ENCODE measurements around the gene DLGAP1.

The DLGAP1 gene

GRCh38 chr18:3520230-3521085 lies 934.6 kb downstream of the DLGAP1 start:
- ChIA-PET CTCF (no interaction called here), POLR2A (no interaction called here)
- DNase-seq (ENCODE audit: extremely low spot score): no peak
- TF ChIP-seq BHLHE40 (IDR thresholded peaks at IDR 0.05; ENCODE audit: borderline replicate concordance): no peak
- no peak for TF ChIP-seq HDGF (IDR thresholded peaks at IDR 0.05; ENCODE audit: borderline replicate concordance)
- TF ChIP-seq CTBP1 (IDR thresholded peaks at IDR 0.05; ENCODE audit: borderline replicate concordance): no peak
- no peak for TF ChIP-seq ZNF384 (IDR thresholded peaks at IDR 0.05)
- no peak for TF ChIP-seq FOXK2 (IDR thresholded peaks at IDR 0.05)
- TF ChIP-seq TARDBP (IDR thresholded peaks at IDR 0.05): no peak
- no peak for TF ChIP-seq SUZ12 (IDR thresholded peaks at IDR 0.05)
- TF ChIP-seq ELF4 (IDR thresholded peaks at IDR 0.05): no peak

GRCh38 chr18:3514312-3515216 lies 940.5 kb downstream of the DLGAP1 start:
- TF ChIP-seq FOXK2 (IDR thresholded peaks at IDR 0.05): no peak
- TF ChIP-seq PKNOX1 (IDR thresholded peaks at IDR 0.05): no peak
- no peak for TF ChIP-seq FOXA1 (IDR thresholded peaks at IDR 0.05)
- no peak for TF ChIP-seq FOXM1 (IDR thresholded peaks at IDR 0.05; ENCODE audit: borderline replicate concordance)
- no peak for TF ChIP-seq HDGF (IDR thresholded peaks at IDR 0.05; ENCODE audit: borderline replicate concordance)
- no peak for TF ChIP-seq BHLHE40 (IDR thresholded peaks at IDR 0.05; ENCODE audit: borderline replicate concordance)
- TF ChIP-seq ELF4 (IDR thresholded peaks at IDR 0.05): no peak
- no peak for DNase-seq (ENCODE audit: extremely low spot score)
- POLR2A ChIA-PET: no interaction called here
- CTCF ChIA-PET: no interaction called here

- DNase-seq (ENCODE audit: extremely low spot score): no peak
- POLR2A ChIA-PET: no interaction called here
- CTCF ChIA-PET: no interaction called here
- TF ChIP-seq TARDBP (IDR thresholded peaks at IDR 0.05) (no peak), BHLHE40 (IDR thresholded peaks at IDR 0.05; ENCODE audit: borderline replicate concordance) (no peak), ZNF384 (IDR thresholded peaks at IDR 0.05) (no peak), SP1 (IDR thresholded peaks at IDR 0.05) (no peak), SUZ12 (IDR thresholded peaks at IDR 0.05) (no peak)
Observed at GRCh38 chr18:3513481-3513880, 941.6 kb downstream of the DLGAP1 start.

DNA sequence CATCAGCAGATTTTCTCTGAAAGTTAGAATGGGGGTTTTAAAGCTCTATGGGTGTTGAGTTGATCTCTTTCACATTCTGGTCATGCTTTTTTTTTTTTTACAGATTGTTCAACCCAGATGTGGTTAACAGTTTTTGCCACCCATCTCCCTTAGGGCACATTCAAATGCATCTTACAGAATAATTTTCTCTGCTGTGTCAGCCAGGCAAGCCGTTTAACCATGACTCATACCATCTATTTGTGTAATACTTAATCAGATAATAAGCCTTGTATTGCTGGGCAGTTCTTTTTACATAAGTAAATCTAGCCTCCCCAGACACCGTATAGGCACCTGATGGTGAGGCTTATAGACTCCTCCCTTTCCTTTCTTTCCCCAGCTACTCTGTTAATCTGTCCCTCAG lies 943.1 kb downstream of the DLGAP1 start:
- CTCF ChIA-PET: no interaction called here
- DNase-seq (ENCODE audit: extremely low spot score): no peak
- POLR2A ChIA-PET: no interaction called here
- TF ChIP-seq ARNT (IDR thresholded peaks at IDR 0.05) (no peak), SP1 (IDR thresholded peaks at IDR 0.05) (no peak)

DNA sequence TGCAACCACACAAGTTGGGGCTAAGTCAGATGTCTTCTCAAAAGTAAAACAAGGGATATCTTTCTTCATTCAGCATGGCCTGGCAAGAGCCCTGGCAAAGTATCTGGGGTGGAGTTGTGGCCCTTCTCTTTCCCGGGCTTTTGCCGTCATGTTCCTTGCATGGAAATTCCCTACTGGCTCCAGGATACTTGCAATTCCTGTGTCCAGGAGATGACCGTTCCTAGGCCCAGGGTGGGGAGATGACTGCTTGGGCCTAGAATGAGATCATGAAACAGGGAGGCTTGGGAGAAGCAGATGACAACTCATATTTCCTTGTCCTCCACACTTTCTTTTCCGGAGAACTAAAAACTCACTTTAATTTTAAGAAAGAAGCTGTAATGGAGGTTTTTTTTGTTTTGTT lies 944.2 kb downstream of the DLGAP1 start:
- TF ChIP-seq TARDBP (IDR thresholded peaks at IDR 0.05): no peak
- no peak for TF ChIP-seq L3MBTL2 (conservative IDR thresholded peaks at IDR 0.05)
- TF ChIP-seq SUZ12 (IDR thresholded peaks at IDR 0.05): no peak
- no peak for DNase-seq (ENCODE audit: extremely low spot score)
- ChIA-PET CTCF (no interaction called here), POLR2A (no interaction called here)

DNA sequence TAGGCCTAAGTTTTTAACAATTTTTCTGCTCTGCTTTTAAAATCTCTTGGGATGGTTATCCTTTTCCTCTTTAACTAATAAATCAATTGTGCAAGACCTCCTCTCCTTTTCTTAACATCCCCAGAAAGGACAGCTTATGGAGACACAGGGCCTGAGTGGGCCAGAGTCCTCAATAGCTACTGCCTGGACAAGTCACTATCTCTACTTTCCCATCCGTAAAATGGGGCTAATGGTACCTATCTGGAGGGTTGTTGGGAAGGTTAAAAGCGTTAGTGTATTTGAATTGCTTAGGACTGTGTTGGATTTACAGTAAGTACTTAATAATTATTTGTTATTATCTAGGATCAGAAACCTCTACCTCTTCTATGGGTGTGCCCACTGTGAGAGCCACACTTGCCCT lies 945.1 kb downstream of the DLGAP1 start:
- TF ChIP-seq ZNF384 (IDR thresholded peaks at IDR 0.05): no peak
- no peak for TF ChIP-seq TARDBP (IDR thresholded peaks at IDR 0.05)
- POLR2A ChIA-PET: no interaction called here
- DNase-seq (ENCODE audit: extremely low spot score): no peak
- CTCF ChIA-PET: no interaction called here

DNA sequence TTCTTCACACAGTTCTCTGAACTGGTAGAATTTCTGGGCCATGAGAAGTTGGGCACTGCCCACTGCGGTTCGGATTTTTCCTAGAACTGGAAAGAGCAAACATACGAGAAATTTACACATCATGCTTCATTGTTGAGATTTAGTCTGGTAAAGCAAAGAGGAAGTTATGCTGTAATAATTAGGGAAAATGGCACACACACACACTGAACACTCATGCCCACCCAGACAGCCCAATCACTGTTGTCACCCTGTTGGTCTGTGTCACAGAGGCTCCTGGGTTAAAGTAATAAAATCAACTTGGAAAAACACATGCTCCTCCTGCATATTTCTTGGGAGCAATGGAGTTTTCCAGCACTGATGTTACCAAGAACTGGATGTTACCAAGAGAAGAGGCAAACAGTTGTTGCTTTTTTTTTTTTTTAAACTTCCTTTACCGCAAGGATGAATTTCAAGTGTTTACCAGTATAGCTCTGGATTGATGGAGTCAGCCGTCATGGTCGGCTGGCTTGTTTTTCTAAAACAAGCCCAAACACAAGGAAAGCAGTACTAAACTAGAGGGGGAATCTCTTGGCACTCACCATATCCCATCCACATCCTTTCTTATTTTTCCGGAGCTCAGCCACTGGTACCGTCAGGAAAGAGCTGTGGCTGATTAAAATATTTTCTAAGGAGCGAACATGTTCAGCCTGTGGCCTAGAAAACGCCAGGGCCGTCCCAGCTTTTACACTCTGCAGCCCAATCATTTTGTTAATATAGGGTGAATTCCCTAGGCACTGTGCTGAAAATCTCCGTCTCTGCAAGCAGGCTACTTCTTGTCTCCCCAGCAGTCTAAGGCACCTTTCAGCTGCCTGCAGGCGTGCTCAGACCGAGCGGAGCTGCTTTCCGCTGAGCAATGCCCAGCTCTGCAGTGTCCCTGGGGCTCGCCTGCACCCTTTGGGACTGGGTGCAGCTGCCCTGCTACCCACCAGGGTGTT lies 946.2 kb downstream of the DLGAP1 start:
- CTCF ChIA-PET: no interaction called here
- no peak for TF ChIP-seq BHLHE40 (IDR thresholded peaks at IDR 0.05; ENCODE audit: borderline replicate concordance)
- TF ChIP-seq ZNF384 (IDR thresholded peaks at IDR 0.05): no peak
- no peak for TF ChIP-seq L3MBTL2 (conservative IDR thresholded peaks at IDR 0.05)
- TF ChIP-seq SUZ12 (IDR thresholded peaks at IDR 0.05): no peak
- TF ChIP-seq SP1 (IDR thresholded peaks at IDR 0.05): no peak
- TF ChIP-seq HDGF (IDR thresholded peaks at IDR 0.05; ENCODE audit: borderline replicate concordance): no peak
- TF ChIP-seq ARNT (IDR thresholded peaks at IDR 0.05): no peak
- no peak for TF ChIP-seq FOXM1 (IDR thresholded peaks at IDR 0.05; ENCODE audit: borderline replicate concordance)
- no peak for TF ChIP-seq CTBP1 (IDR thresholded peaks at IDR 0.05; ENCODE audit: borderline replicate concordance)
- DNase-seq (ENCODE audit: extremely low spot score): no peak
- POLR2A ChIA-PET: no interaction called here

- POLR2A ChIA-PET: no interaction called here
Observed at GRCh38 chr18:3504637-3505036, 950.5 kb downstream of the DLGAP1 start.

More at GRCh38 chr18:3504637-3505036, 950.5 kb downstream of the DLGAP1 start:
- TF ChIP-seq L3MBTL2 (conservative IDR thresholded peaks at IDR 0.05): no peak
- TF ChIP-seq SP1 (IDR thresholded peaks at IDR 0.05): no peak
- TF ChIP-seq PKNOX1 (IDR thresholded peaks at IDR 0.05): no peak
- no peak for TF ChIP-seq SUZ12 (IDR thresholded peaks at IDR 0.05)
- TF ChIP-seq TARDBP (IDR thresholded peaks at IDR 0.05): no peak
- no peak for TF ChIP-seq CTBP1 (IDR thresholded peaks at IDR 0.05; ENCODE audit: borderline replicate concordance)
- no peak for TF ChIP-seq FOXM1 (IDR thresholded peaks at IDR 0.05; ENCODE audit: borderline replicate concordance)
- no peak for TF ChIP-seq BHLHE40 (IDR thresholded peaks at IDR 0.05; ENCODE audit: borderline replicate concordance)
- no peak for TF ChIP-seq NFRKB (IDR thresholded peaks at IDR 0.05)
- TF ChIP-seq ARNT (IDR thresholded peaks at IDR 0.05): no peak
- TF ChIP-seq HDGF (IDR thresholded peaks at IDR 0.05; ENCODE audit: borderline replicate concordance): no peak
- CTCF ChIA-PET: no interaction called here
- no peak for DNase-seq (ENCODE audit: extremely low spot score)
